GM06990 (cell line): ENCODE results near the gene ATP4A.

Experiments
- DNase-seq: peaks from one replicate; pipeline ENCODE4 v3.0.0-alpha.2; 2011; ENCODE audit not compliant: insufficient read length; ENCODE audit errors: extremely low read depth
- H3K27me3 ChIP-seq: replicated peaks from 2 replicates; pipeline ENCODE4 v1.6.0; 2011; ENCODE audit warnings: low read length; ENCODE audit not compliant: control insufficient read depth, insufficient read depth
- H3K36me3 ChIP-seq: 2 replicates; pipeline ENCODE4 v1.5.1; 2011; ENCODE audit warnings: low read length; ENCODE audit not compliant: control insufficient read depth, insufficient read depth
- H3K4me3 ChIP-seq: replicated peaks from 2 replicates; pipeline ENCODE4 v1.5.1; 2011; ENCODE audit warnings: low read depth, mild to moderate bottlenecking, control low read depth, low read length
- CTCF ChIP-seq: IDR thresholded peaks from 2 replicates; pipeline ENCODE4 v1.5.1; 2011; ENCODE audit warnings: low read length, control low read depth, mild to moderate bottlenecking, inconsistent platforms; ENCODE audit not compliant: insufficient read depth, poor library complexity, severe bottlenecking

Gene ATP4A

DNA sequence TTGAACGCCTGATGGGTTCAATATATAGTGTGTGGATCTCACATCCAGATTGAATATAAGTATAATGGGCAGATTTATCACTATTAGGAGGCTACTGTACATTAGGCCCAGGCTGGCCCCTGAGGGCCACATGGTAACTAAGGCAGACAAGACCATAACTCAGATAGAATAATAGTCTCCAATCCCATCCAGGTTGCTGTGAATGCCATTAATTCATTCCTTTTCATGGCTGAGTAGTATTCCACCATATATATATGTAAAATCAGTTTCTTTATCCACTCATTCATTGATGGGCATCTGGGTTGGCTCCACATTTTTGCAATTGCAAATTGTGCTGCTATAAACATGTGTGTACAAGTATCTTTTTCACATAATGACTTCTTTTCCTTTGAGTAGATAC lies 14.5 kb upstream of the ATP4A start:
- Histone ChIP-seq H3K36me3 (no peaks in the 10 kb centered on the region), H3K27me3 (no peaks in the 10 kb centered on the region)
- DNase-seq, result no peak

GRCh38 chr19:35571406-35571965 lies 8.0 kb upstream of the ATP4A start:
- H3K27me3 ChIP-seq, result no peaks in the 10 kb centered on the region
- DNase-seq, result no peak
- no peaks in the 10 kb centered on the region for H3K36me3 ChIP-seq
- TF ChIP-seq CTCF, result no peak
- H3K4me3 ChIP-seq, result no peak overlapping the region

More for the DNA sequence above, 14.5 kb upstream of the ATP4A start:
- TF ChIP-seq CTCF, result no peak
- no peak overlapping the region for H3K4me3 ChIP-seq

DNA sequence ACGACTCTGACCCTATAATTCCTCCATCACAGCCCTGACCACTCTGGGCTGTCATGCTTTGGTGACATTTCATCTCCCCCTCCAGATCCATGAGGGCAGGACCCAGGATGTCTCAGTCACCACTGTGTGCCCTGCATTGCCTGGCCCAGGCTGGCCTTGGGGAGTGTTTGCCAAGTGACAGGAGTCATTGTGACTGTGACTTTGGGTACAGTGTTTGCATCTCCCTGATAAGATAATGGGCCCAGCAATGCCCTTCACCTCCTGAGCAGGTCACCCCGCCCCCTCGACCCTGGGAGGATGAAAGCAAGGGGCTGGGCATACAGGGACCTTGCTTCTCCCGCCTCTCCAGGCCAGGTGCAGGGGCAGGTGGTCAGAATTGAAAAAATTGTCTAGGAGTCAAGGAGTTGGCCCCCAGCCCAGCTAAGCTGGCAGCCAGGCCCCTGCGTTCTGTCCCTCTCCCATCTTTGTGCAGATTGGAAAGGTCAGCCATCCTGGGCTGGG lies 5.9 kb upstream of the ATP4A start:
- TF ChIP-seq CTCF, result no peak
- H3K4me3 ChIP-seq, result no peak overlapping the region
- H3K36me3 ChIP-seq, result no peaks in the 10 kb centered on the region
- no peaks in the 10 kb centered on the region for H3K27me3 ChIP-seq
- no peak for DNase-seq

GRCh38 chr19:35566738-35567137 lies 3.3 kb upstream of the ATP4A start:
- H3K4me3 ChIP-seq, result no peak overlapping the region
- H3K36me3 ChIP-seq, result no peaks in the 10 kb centered on the region
- DNase-seq, result no peak
- TF ChIP-seq CTCF, result no peak
- H3K27me3 ChIP-seq, result no peaks in the 10 kb centered on the region; the same call in 1 of the 2 replicates

DNA sequence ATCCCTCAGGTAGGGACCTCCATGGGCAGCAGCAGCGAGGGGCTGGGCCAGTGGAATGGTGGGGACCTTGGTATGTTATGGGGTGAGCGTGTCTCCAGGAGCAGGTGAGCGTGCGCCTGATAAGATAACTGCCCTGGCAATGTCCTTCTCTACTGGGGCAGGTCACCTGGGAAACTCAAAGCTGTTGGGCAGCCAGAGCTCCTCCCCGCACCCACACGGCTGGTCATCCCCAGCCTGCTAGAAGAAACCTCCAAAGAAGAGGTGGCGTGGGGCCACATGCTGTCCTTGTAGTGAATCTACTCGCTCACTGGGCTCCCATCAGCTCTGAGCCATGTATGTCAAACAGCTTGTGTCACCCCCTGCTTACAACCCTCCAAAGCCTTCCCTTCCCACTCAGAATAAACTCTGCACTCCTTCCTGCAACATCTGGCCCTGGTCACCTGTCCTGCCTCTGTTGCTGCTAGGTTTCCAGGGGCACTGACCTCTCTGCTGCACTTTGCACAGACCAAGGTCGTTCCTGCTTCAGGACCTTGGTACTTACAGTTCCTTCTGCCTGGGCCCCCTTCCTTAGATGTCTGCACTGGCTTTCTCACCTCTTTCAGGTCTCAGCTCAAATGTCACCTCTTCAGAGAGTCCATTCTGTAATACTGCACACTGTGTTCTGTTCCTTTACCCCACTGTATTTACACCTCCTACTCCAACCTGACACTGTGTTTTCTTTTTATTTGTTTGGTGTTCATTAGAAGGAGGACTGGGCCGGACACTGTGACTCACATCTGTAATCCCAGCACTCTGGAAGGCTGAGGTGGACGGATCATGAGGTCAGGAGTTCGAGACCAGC lies 1.8 kb upstream of the ATP4A start:
- H3K27me3 ChIP-seq, result no peaks in the 10 kb centered on the region; the same call in 1 of the 2 replicates
- no peak overlapping the region for H3K4me3 ChIP-seq
- H3K36me3 ChIP-seq, result no peaks in the 10 kb centered on the region
- DNase-seq, result no peak
- no peak for TF ChIP-seq CTCF
